IMR-90 (cell line): ENCODE measurements around the gene PCDHGA2. TPM values are rescaled to one million over a fixed set of nuclear protein-coding genes. Genes with fewer than 3 reads are reported as not detected.

ENCODE experiments used
- ATAC-seq: fragments of 200-7000 bp; cut with Tn5 transposase; 2 replicates; pipeline ENCODE4 v1.9.1; 2020; ENCODE audit warnings: low read depth, mild to moderate bottlenecking, moderate library complexity
- BruUV-seq: library from RNA; stranded (reverse); fragments of 400-500 nt; replicated peaks from 2 replicates; lab custom pipeline; 2021; lab: Mats Ljungman, UMichigan
- CTCF ChIA-PET: fragments of 300-600 bp; formaldehyde crosslinking; extraction: SDS; loops from one replicate; lab custom pipeline; 2021; ENCODE audit warnings: antibody characterized with exemption; lab: Yijun Ruan, JAX
- POLR2A ChIA-PET: fragments of 300-600 bp; sonication (Branson Sonifier 250); formaldehyde crosslinking; loops from one replicate; lab custom pipeline; 2022; ENCODE audit warnings: antibody characterized with exemption; ENCODE audit not compliant: unreplicated experiment; lab: Charles Lee
- DNase-seq: peaks from one replicate; pipeline ENCODE4 v3.0.0; 2013
- H2AFZ ChIP-seq: replicated peaks from 2 replicates; pipeline ENCODE3; 2013; ENCODE audit warnings: low read length, mild to moderate bottlenecking; ENCODE audit not compliant: poor library complexity
- H2AK5ac ChIP-seq: 2 replicates; pipeline ENCODE4 v1.6.1; 2013; ENCODE audit warnings: low read depth, low read length, inconsistent platforms
- H2AK9ac ChIP-seq: replicated peaks from 2 replicates; pipeline ENCODE3; 2013; ENCODE audit warnings: mild to moderate bottlenecking, low read depth, low read length, moderate library complexity; ENCODE audit not compliant: poor library complexity
- H2BK120ac ChIP-seq: 2 replicates; pipeline ENCODE4 v1.6.1; 2013; ENCODE audit warnings: low read depth, low read length, inconsistent platforms
- H2BK15ac ChIP-seq: 3 replicates; pipeline ENCODE4 v1.6.1; 2013; ENCODE audit warnings: low read depth, low read length, inconsistent platforms
- H2BK20ac ChIP-seq: 2 replicates; pipeline ENCODE4 v1.6.1; 2013; ENCODE audit warnings: low read depth, mild to moderate bottlenecking, inconsistent platforms, low read length, moderate library complexity
- H2BK5ac ChIP-seq: 2 replicates; pipeline ENCODE4 v1.6.1; 2013; ENCODE audit warnings: mild to moderate bottlenecking, low read depth, low read length, inconsistent platforms; ENCODE audit not compliant: poor library complexity, severe bottlenecking
- H3K14ac ChIP-seq: replicated peaks from 2 replicates; pipeline ENCODE4 v1.6.1; 2013; ENCODE audit warnings: low read depth, low read length, inconsistent platforms
- H3K18ac ChIP-seq: 2 replicates; pipeline ENCODE4 v1.6.1; 2013; ENCODE audit warnings: low read depth, low read length, control low read depth
- H3K23ac ChIP-seq: 2 replicates; pipeline ENCODE4 v1.6.1; 2013; ENCODE audit warnings: low read depth, low read length, inconsistent platforms
- H3K27ac ChIP-seq: 2 replicates; pipeline ENCODE4 v1.5.1; 2013; ENCODE audit warnings: mild to moderate bottlenecking, control low read depth, low read length; ENCODE audit not compliant: insufficient read depth
- H3K27me3 ChIP-seq: 2 replicates; pipeline ENCODE4 v1.6.1; 2013; ENCODE audit warnings: low read length; ENCODE audit not compliant: control insufficient read depth, insufficient read depth
- H3K36me3 ChIP-seq: 2 replicates; pipeline ENCODE4 v1.6.1; 2013; ENCODE audit warnings: low read length, mixed read lengths; ENCODE audit not compliant: control insufficient read depth, insufficient read depth
- H3K4ac ChIP-seq: 2 replicates; pipeline ENCODE4 v1.6.1; 2013; ENCODE audit warnings: low read depth, low read length, inconsistent platforms
- H3K4me1 ChIP-seq: 2 replicates; pipeline ENCODE4 v1.6.1; 2013; ENCODE audit warnings: low read length, mixed read lengths; ENCODE audit not compliant: control insufficient read depth, insufficient read depth
- H3K4me2 ChIP-seq: 2 replicates; pipeline ENCODE4 v1.6.1; 2013; ENCODE audit warnings: low read depth, mild to moderate bottlenecking, control low read depth, low read length, moderate library complexity
- H3K4me3 ChIP-seq: 2 replicates; pipeline ENCODE4 v1.5.1; 2013; ENCODE audit warnings: low read depth, mild to moderate bottlenecking, control low read depth, low read length, moderate library complexity; ENCODE audit not compliant: insufficient read depth
- H3K56ac ChIP-seq: 2 replicates; pipeline ENCODE4 v1.6.1; 2013; ENCODE audit warnings: low read length, inconsistent platforms; ENCODE audit not compliant: insufficient read depth; ENCODE audit errors: extremely low read depth
- H3K79me1 ChIP-seq, 2 experiments: 2 replicates each; pipeline ENCODE4 v1.6.1; 2013; ENCODE audit warnings: low read length in 2 of 2, inconsistent platforms in 1 of 2, low read depth in 1 of 2
- H3K9ac ChIP-seq: 2 replicates; pipeline ENCODE4 v1.6.1; 2013; ENCODE audit warnings: low read depth, low read length, control low read depth
- H3K9me1 ChIP-seq: 2 replicates; pipeline ENCODE4 v1.6.1; 2013; ENCODE audit warnings: low read length, inconsistent platforms; ENCODE audit not compliant: insufficient read depth
- H3K9me3 ChIP-seq: 2 replicates; pipeline ENCODE4 v1.6.1; 2013; ENCODE audit warnings: low read length; ENCODE audit not compliant: control insufficient read depth, insufficient read depth
- H4K20me1 ChIP-seq: 2 replicates; pipeline ENCODE4 v1.6.1; 2013; ENCODE audit warnings: low read length, inconsistent platforms; ENCODE audit not compliant: insufficient read depth
- H4K5ac ChIP-seq: 2 replicates; pipeline ENCODE4 v1.6.1; 2013; ENCODE audit warnings: mild to moderate bottlenecking, low read depth, low read length, control low read depth
- H4K8ac ChIP-seq, 2 experiments: 2 replicates each; pipeline ENCODE4 v1.6.1; 2013; ENCODE audit warnings: low read depth in 2 of 2, low read length in 2 of 2, control low read depth in 1 of 2, inconsistent platforms in 1 of 2
- H4K91ac ChIP-seq: 2 replicates; pipeline ENCODE4 v1.6.1; 2013; ENCODE audit warnings: low read depth, low read length, inconsistent platforms; ENCODE audit not compliant: insufficient read depth
- BHLHE40 ChIP-seq: fragments of 150-350 bp; IDR thresholded peaks from 2 replicates; pipeline ENCODE4 v1.6.1; 2016; ENCODE audit warnings: mild to moderate bottlenecking, low read depth, low read length
- CEBPB ChIP-seq: IDR thresholded peaks from 2 replicates; pipeline ENCODE4 v1.6.1; 2012; ENCODE audit warnings: low read depth, low read length, improper control_type of control experiment
- CHD1 ChIP-seq: IDR thresholded peaks from 2 replicates; pipeline ENCODE4 v1.6.1; 2012; ENCODE audit warnings: low read depth, low read length, improper control_type of control experiment
- CTCF ChIP-seq: conservative IDR thresholded peaks from 2 replicates; pipeline ENCODE4 v1.5.1; 2012; ENCODE audit warnings: mild to moderate bottlenecking, low read depth, low read length, improper control_type of control experiment
- ELK1 ChIP-seq: fragments of 150-350 bp; IDR thresholded peaks from 2 replicates; pipeline ENCODE4 v1.6.1; 2016; ENCODE audit warnings: low read depth, mild to moderate bottlenecking, low read length, moderate library complexity, borderline replicate concordance
- FOS ChIP-seq: fragments of 150-350 bp; IDR thresholded peaks from 2 replicates; pipeline ENCODE4 v1.6.1; 2016; ENCODE audit warnings: low read depth, low read length
- MAFK ChIP-seq: IDR thresholded peaks from 2 replicates; pipeline ENCODE4 v1.6.1; 2012; ENCODE audit warnings: low read depth, low read length, improper control_type of control experiment
- MAZ ChIP-seq: IDR thresholded peaks from 2 replicates; pipeline ENCODE4 v1.6.1; 2012; ENCODE audit warnings: low read depth, mild to moderate bottlenecking, low read length, improper control_type of control experiment, moderate library complexity, borderline replicate concordance
- MXI1 ChIP-seq: IDR thresholded peaks from 2 replicates; pipeline ENCODE4 v1.6.1; 2012; ENCODE audit warnings: low read depth, mild to moderate bottlenecking, low read length, moderate library complexity, borderline replicate concordance
- NFE2L2 ChIP-seq: fragments of 150-350 bp; IDR thresholded peaks from 2 replicates; pipeline ENCODE4 v1.6.1; 2016; ENCODE audit warnings: low read depth, mild to moderate bottlenecking, low read length
- RAD21 ChIP-seq: IDR thresholded peaks from 2 replicates; pipeline ENCODE4 v1.6.1; 2012; ENCODE audit warnings: low read length, improper control_type of control experiment
- RCOR1 ChIP-seq: IDR thresholded peaks from 2 replicates; pipeline ENCODE4 v1.6.1; 2012; ENCODE audit warnings: mild to moderate bottlenecking, low read length, improper control_type of control experiment; ENCODE audit not compliant: insufficient replicate concordance
- RFX5 ChIP-seq: IDR thresholded peaks from 2 replicates; pipeline ENCODE4 v1.8.0; 2012; ENCODE audit warnings: low read depth, mild to moderate bottlenecking, low read length, moderate library complexity
- USF2 ChIP-seq: fragments of 150-350 bp; IDR thresholded peaks from 2 replicates; pipeline ENCODE4 v1.6.1; 2017; ENCODE audit warnings: mild to moderate bottlenecking, antibody characterized with exemption, low read length, low read depth
- WGBS, 2 experiments: methylation state at CpG; one replicate each; pipeline versions ENCODE4 v1.1.5 to v1.1.7; 2013; ENCODE audit warnings: missing lambda C conversion rate in 2 of 2; ENCODE audit not compliant: insufficient read length in 1 of 2; ENCODE audit errors: extremely low coverage in 2 of 2; 5-methylcytosine and 5-hydroxymethylcytosine counted together
- dilution Hi-C: fragments of 300-500 bp; cut with HindIII; formaldehyde crosslinking; loops from one replicate; pipeline ENCODE4 v1.14.3; 2018; ENCODE audit warnings: low sequenced_read_pairs; ENCODE audit not compliant: unreplicated experiment
- in situ Hi-C: fragments of 300-500 bp; cut with MboI; formaldehyde crosslinking; loops from 3 replicates; pipeline ENCODE4 v1.14.3; 2019; ENCODE audit warnings: low sequenced_read_pairs, inconsistent platforms, mixed read lengths
- intact Hi-C: fragments of 100-400 bp; cut with micrococcal nuclease; formaldehyde crosslinking; loops from 2 replicates; pipeline ENCODE4 v1.10.0; 2022
- polyA plus RNA-seq, 3 experiments: library from polyadenylated mRNA; depleted of rRNA; stranded (reverse); fragments of >200 nt; gene quantifications; 2 replicates each; pipeline ENCODE4 v1.2.3, GENCODE V29; 2012; ENCODE audit warnings: low replicate concordance in 1 of 3
- total RNA-seq: library from RNA; depleted of rRNA; stranded (reverse); fragments of >200 nt; gene quantifications from 2 replicates; pipeline ENCODE4 v1.2.3, GENCODE V29; 2012

The PCDHGA2 gene
- total and polyA plus RNA-seq, 2 of the 4 experiments (the other 2 are of a cell fraction): 3.4 to 3.6 TPM

GRCh38 chr5:141374627-141375026 lies 36.1 kb downstream of the PCDHGA2 start:
- Histone ChIP-seq H3K9me1 (no peaks in the 10 kb centered on the region), H2AK5ac (no peak overlapping the region), H3K23ac (no peak overlapping the region), H2BK5ac (no peak overlapping the region), H3K9me3 (peaks cover 61% of the 10 kb centered on the region), H3K4ac (no peak overlapping the region), H3K56ac (no peak overlapping the region), H4K91ac (no peak overlapping the region), H3K4me3 (no peak overlapping the region), H4K8ac (no peak overlapping the region), H3K9ac (no peak overlapping the region), H2BK20ac (no peak overlapping the region), H3K79me1 (no peaks in the 10 kb centered on the region), H4K20me1 (no peaks in the 10 kb centered on the region), H3K4me2 (0 out of 2 replicates have a peak overlapping the region, but pooled peaks have one; percentile 8), H2BK120ac (no peak overlapping the region), H3K4me1 (no peaks in the 10 kb centered on the region), H2AFZ (peak overlapping the region; percentile 3), H3K27me3 (no peaks in the 10 kb centered on the region), H3K14ac (no peak overlapping the region), H2BK15ac (no peak overlapping the region), H3K36me3 (peaks cover 23% of the 10 kb centered on the region), H4K5ac (no peak overlapping the region), H3K27ac (no peak overlapping the region), H3K18ac (no peak overlapping the region), H2AK9ac (no peak overlapping the region)
- no TSS peak for BruUV-seq
- intact Hi-C loops (no loop called here), dilution Hi-C loops (no loop called here), in situ Hi-C loops (no loop called here)
- no peak for ATAC-seq
- POLR2A ChIA-PET: no interaction called here
- CTCF ChIA-PET: interaction anchor here (0.8 to 1.3 kb wide), 3 partner anchors 16 to 186 kb away, joined by 3 to 7 read pairs (median 4); no protein-coding TSS in a partner anchor
- no peak for DNase-seq
- WGBS, 2 experiments: 60% methylated on average over 8 of the region's 14 CpGs; no CpG with 5 or more reads in 1 of the 2 experiments
- TF ChIP-seq RCOR1 (no peak), RAD21 (no peak), MAZ (no peak), CEBPB (no peak), FOS (no peak), ELK1 (no peak), USF2 (no peak), MXI1 (no peak), BHLHE40 (no peak), MAFK (no peak), NFE2L2 (no peak), CHD1 (no peak), RFX5 (no peak), CTCF (no peak)
